Astrocyte (in vitro differentiated cells and primary cell): ENCODE results near the gene ATL3.

Experiments
- EZH2 ChIP-seq: IDR thresholded peaks from 2 replicates; pipeline ENCODE4 v1.6.1; 2012; ENCODE audit warnings: mild to moderate bottlenecking, low read length, inconsistent platforms; ENCODE audit not compliant: insufficient read depth
- TF ChIP-seq, protein P1 (sequence below): IDR thresholded peaks from 2 replicates; pipeline ENCODE4 v1.5.1; 2011; ENCODE audit warnings: low read depth, mild to moderate bottlenecking, inconsistent platforms, low read length, moderate library complexity; ENCODE audit not compliant: insufficient read depth

DNA sequence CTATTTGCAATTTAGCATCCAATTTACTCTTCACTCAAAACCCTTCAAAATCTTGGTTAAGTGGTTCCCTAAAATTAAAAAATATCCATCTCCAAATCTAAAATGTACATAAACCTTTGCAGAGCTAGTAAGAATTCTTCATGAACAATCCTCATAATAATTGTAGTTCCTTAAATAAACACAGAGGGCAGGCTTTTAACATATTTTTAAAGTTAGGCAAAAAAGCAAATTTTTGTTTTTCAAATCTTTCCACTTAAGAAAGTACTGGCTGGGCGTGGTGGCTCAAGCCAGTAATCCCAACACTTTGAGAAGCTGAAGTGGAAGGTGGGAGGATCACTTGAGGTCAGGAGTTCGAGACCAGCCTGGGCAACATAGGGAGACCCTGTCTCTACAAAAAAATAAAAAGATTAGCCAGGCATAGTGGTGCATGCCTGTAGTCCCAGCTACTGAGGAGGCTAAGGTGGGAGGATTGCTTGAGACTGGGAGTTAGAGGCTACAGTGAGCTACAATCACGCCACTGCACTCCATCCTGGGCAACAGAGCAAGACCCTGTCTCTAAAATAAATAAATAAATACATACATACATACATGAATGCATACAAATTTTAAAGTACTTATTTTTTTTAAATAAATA is 31.9 kb downstream of the ATL3 start:
- TF ChIP-seq, protein P1, sequence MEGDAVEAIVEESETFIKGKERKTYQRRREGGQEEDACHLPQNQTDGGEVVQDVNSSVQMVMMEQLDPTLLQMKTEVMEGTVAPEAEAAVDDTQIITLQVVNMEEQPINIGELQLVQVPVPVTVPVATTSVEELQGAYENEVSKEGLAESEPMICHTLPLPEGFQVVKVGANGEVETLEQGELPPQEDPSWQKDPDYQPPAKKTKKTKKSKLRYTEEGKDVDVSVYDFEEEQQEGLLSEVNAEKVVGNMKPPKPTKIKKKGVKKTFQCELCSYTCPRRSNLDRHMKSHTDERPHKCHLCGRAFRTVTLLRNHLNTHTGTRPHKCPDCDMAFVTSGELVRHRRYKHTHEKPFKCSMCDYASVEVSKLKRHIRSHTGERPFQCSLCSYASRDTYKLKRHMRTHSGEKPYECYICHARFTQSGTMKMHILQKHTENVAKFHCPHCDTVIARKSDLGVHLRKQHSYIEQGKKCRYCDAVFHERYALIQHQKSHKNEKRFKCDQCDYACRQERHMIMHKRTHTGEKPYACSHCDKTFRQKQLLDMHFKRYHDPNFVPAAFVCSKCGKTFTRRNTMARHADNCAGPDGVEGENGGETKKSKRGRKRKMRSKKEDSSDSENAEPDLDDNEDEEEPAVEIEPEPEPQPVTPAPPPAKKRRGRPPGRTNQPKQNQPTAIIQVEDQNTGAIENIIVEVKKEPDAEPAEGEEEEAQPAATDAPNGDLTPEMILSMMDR, result no peak
- no peak for TF ChIP-seq EZH2
